Measurements from ENCODE around the gene ERC1.

DNA sequence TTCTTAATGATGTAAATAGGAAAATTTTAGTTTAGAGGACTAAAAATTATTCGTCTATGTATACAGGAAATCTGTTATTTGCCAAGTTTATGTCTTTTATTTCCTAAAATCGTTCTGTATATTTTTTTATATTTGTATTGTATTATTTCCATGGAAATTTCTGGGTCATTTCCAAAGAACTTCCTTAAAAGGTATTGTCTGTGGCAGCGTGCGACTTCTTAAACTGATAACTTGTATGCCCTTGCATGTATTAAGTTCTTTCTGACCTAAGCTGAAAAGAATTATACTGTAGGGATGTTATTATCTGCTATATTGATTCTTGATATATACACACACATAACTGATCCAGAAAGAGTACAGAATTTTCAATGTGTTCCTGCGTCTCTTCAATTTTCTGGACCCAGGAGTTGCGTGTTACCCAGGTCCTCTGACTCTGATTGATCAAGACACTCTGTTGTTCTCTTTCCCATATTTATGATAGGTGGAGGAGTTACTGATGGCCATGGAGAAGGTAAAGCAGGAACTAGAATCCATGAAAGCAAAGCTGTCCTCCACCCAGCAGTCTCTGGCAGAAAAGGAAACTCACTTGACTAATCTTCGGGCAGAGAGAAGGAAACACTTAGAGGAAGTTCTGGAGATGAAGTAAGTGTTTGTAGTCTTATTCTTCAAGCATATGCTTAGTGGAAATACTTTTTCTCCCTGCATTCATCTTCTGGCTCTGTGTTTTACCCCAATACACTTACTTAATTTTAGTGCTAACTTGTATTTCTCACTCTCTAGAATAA is 298.5 kb downstream of the ERC1 start:
- TF ChIP-seq SMC3 (IDR thresholded peaks at IDR 0.05; ENCODE audit: low read depth, low read length), result no peak
- TF ChIP-seq, protein P1, sequence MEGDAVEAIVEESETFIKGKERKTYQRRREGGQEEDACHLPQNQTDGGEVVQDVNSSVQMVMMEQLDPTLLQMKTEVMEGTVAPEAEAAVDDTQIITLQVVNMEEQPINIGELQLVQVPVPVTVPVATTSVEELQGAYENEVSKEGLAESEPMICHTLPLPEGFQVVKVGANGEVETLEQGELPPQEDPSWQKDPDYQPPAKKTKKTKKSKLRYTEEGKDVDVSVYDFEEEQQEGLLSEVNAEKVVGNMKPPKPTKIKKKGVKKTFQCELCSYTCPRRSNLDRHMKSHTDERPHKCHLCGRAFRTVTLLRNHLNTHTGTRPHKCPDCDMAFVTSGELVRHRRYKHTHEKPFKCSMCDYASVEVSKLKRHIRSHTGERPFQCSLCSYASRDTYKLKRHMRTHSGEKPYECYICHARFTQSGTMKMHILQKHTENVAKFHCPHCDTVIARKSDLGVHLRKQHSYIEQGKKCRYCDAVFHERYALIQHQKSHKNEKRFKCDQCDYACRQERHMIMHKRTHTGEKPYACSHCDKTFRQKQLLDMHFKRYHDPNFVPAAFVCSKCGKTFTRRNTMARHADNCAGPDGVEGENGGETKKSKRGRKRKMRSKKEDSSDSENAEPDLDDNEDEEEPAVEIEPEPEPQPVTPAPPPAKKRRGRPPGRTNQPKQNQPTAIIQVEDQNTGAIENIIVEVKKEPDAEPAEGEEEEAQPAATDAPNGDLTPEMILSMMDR (conservative IDR thresholded peaks at IDR 0.05; ENCODE audit: low read depth, low read length), result no peak
- TF ChIP-seq RAD21 (IDR thresholded peaks at IDR 0.05; ENCODE audit: low read length), result no peak
- TF ChIP-seq BHLHE40 (IDR thresholded peaks at IDR 0.05; ENCODE audit: low read depth, low read length), result no peak
- no peak for TF ChIP-seq RFX5 (IDR thresholded peaks at IDR 0.05; ENCODE audit: low read depth, low read length)
- TF ChIP-seq, protein P2, sequence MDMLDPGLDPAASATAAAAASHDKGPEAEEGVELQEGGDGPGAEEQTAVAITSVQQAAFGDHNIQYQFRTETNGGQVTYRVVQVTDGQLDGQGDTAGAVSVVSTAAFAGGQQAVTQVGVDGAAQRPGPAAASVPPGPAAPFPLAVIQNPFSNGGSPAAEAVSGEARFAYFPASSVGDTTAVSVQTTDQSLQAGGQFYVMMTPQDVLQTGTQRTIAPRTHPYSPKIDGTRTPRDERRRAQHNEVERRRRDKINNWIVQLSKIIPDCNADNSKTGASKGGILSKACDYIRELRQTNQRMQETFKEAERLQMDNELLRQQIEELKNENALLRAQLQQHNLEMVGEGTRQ (IDR thresholded peaks at IDR 0.05; ENCODE audit: low read depth, low read length), result no peak
- TF ChIP-seq POLR2A (IDR thresholded peaks at IDR 0.05; ENCODE audit: low read depth, low read length), result no peak
- no peak for TF ChIP-seq CHD1 (IDR thresholded peaks at IDR 0.05; ENCODE audit: low read depth, low read length)
